HG02623 (cell line): ENCODE data around the gene DPYD.
"Not testable (repeated sequence)": the region's sequence is repeated elsewhere in the genome, so short reads cannot be mapped to it uniquely, and the experiment has no call there.

ENCODE experiments used
- ATAC-seq: cut with Tn5 transposase; IDR thresholded peaks from one replicate; pipeline ENCODE4 v1.9.1; 2021; ENCODE audit warnings: moderate library complexity; ENCODE audit not compliant: unreplicated experiment

DPYD gene

DNA sequence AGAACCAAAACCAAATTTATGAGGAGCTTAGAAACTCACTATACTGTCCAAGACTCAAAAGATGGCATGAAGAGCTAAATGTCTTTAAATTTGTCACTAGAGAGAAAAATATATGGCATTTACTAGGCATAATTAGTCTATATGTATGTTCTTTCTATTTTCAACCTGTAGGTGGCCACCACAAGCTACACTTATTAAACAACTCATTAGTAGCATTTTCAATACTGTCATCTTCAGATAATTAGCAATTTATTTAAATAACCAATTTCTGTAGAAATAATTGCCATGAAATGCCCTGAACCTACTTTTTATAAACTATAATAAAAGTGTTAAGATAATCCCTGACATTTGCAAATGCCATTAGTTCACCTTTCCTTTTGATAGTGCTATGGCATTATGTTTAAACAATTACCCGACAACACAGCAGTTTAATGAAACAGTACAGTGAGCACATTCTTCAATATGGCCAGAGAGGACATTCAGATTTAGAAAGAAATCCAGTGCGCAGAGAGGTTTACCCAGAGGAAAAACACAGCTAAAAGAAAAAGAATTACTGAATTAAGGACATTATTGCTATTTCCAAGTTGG lies 676.8 kb downstream of the DPYD start:
- ATAC-seq: peak; percentile 72

DNA sequence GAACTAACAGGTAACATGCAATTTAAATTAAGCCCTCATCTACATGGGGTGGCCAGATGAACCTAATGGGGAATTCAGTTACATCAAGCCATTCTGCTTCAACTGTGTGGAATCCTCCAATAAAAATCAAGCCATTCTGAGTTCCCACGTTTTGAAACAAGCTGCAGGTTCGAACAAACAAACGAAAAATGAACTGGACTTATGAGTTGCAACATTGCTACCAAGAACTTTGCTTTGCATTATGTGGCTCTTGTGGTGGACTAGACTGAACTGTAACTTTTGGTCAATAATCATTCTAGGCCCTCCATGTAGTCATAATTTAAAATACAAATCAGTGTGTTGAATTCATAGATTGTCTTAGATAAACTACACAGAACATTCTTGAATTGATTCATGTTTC lies 682.0 kb downstream of the DPYD start:
- no peak for ATAC-seq

DNA sequence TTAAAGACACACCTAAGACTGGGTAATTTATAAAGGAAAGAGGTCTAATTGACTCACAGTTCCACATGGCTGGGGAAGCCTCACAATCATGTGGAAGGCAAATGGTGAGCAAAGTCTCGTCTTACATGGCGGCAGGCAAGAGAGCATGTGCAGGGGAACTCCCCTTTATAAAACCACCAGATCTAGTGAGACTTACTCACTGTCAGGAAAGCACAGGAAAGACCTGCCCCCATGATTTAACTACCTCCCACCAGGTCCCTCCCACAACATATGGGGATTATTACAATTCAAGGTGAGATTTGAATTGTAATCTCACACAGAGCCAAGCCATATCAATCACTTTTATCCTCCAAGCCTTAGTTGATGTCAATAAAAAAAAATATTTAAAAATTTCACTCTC lies 689.5 kb downstream of the DPYD start:
- ATAC-seq: not testable (repeated sequence)

DNA sequence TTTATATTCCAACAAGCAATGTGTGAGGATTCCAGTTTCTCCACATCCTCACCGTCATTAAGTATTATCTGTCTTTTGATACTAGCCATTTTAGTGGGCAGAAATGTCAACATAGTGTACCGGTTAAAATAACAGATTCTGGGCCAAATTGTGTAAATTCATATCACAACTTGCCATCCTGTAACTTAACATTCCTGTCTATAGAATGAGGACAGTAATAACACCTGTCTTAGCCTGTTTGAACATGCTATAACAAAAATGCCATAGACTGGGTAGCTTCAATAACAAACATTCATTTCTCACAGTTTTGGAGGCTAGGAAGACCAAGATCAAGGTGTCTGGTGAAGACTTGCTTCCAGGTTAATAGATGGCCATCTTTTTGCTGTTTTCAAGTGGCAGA lies 708.2 kb downstream of the DPYD start:
- no peak for ATAC-seq

DNA sequence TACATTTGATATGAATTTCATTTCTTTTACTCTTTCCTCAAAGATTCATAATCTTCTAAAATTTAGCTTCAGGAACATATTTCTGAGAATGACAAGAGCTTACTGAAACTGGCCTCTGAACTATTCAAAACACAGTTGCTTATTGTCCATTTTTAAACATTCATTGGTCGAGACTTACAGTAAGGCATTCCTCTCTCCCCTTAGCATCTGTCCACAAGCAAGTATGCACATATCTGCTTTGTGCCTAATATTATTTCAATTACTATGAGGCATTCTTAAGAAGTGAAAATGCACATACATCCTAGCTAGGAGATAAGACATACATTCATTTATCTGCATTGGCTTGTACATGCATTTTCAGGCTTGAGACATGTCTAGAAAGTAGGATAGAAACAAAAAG lies 710.5 kb downstream of the DPYD start:
- no peak for ATAC-seq

DNA sequence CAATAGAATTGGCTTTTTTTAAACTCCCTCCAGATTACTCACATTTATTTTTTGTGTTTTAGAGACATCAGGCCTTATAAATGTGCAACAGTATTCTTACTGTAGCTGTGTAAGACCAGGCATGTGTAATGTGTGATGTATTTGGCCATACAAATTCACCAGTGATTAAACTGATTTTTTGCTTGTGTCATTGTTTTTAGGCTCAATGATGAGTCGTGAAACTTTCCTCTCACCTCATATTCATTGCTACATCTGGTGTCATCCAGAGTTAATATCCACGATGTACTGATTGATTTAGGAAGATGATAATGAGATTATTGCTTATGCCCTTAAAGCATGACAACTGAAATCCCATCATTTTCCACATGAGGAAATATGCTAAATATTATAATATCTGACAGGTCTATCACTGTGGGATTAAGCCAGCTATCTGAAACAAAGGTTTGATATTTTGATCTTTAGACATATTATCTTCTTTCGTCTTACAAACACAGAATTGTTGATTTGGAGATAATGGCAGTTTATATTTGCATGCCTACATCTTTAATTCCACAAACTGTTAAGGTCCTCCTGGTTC lies 711.4 kb downstream of the DPYD start:
- no peak for ATAC-seq

DNA sequence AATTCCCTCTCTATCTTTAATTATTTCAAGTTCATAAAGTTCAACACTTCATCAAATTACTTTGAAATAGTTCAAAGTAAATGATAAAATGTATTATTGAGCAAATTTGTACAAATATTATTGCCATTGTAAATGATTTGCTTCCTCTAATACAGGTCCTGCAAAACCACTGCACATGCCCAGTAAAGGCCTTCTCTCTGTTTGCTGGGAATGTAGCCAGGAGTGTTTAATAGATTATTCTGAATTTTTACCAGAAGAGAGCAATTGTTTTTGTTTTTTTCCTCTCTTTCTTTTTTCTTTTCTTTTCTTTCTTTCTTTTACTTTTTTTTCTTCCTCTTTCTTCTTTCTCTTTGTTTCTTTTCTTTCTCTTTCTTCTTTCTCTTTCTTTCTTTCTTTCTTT lies 713.0 kb downstream of the DPYD start:
- ATAC-seq: no peak

DNA sequence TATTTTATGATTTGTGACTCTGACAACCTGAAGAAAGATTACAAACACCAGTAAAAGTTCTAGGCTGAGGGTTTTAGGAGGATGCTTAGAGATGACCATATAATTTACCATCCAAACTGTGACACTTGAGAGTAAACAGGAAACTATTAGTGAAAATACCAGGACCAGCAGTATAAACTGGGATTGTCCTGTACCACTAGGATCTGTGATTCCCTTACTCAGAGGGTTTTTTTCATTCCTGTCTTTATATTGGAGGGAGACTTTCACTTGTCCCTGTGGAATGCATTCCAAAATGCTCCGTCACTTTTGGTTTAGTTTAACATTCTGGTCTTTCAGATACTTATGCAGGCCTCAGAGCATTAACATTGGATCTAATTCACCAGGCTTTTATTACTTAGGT lies 716.4 kb downstream of the DPYD start:
- ATAC-seq: no peak

DNA sequence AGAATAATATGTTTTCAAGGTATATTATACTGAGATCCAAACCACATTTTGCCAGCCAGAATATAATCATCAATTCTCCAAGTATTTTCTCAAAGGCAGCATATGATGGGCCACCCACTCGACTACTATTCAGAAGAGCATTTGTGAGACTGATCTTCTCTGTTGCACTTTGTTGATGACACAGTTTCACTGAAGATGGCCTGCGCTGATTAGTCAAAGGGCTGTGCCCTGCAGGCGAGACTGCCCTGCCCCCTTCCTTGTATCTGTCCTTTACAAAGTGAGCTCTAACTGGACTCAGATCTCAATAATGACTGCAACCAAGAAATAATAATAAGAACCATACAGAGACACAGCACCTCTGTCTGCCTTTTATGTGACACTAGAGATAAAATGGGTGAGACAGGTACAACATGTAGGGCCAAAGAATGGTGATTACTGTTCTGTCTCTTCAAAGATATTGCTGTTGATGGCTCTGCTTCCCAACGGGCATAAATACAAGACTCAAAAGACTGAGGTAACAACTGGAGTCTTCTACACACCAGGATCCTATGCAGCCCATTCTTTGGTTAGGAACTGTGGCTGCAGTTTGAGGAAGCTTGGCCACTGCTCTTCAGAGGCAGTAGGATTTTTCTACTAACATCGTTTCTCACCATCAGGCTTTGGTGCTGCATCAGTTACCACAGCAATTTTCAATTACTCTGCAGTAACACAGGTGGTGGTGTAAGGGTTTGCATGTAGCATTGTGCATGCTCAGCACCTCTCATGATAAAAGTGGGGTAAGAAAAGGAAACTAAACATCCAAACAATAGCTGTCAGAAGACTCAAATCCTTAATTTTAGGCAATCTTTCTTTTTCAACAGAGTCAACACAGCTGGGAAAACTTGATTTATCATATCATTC lies 718.1 kb downstream of the DPYD start:
- no peak for ATAC-seq

DNA sequence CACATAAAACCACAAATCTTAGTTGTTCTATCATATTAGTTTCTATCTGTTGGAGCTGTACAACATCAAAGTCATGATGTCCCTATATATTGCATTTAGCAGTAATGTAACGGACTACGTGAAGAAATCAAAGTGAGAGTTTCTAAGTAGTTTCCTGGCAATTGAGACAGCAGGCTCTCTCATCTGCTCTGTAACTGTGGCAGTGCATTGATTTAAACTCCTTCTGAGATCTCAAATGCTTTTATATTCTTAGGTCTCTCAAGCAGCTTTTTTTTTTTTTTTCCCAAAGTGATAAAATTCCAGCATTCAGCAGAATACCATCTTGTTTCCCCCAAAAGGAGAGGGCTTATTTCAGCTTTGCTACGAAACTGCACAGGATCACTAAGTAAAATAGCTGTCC lies 719.2 kb downstream of the DPYD start:
- ATAC-seq: no peak

DNA sequence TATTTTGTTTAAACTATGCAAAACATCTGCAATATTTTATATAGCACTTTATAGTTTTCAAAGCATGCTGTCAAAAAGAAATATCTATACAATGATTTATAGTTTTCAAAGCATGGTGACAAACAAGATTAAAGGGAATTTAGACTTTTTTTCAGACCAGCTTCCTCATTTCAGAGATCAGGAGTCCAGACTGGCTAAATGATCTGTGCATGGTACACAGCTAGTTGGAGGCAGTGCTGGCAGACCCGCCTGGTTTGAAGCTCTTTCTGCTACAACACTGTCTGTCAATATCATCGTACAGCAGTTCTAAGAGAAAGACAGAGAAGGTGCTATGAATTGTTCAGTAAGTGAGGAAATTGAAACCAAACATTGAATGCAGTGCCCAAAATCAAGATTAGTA lies 720.2 kb downstream of the DPYD start:
- no peak for ATAC-seq

DNA sequence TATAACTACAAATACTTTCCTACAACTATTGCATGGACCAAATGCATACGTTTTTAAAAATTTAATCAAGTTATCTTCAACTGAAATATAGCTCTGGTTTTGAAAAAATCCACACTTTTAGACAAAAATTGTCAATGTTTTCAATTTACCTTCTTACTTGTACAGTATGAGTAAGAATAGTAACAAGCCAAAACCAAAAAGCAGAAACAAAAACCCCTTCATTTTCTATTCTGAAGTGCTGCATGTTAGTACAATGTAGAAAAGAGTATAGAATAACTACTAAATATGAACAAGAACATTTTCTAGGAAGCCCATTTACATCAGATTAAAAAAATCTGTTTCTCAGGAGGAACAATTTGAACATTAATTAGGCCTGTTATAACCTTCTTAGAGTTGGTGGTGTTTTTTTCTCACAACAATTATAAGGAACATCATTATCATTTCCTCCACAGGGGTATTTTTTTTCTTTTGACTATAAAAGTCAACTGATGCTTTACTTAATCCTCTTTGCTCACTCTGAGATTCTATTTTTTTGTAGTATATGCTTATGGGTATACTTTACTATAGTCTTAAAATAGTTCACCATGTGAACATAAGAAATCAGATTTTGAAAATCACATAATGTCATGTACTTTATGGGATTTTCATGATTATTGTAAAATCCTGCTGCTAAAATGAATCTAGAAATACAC lies 723.9 kb downstream of the DPYD start:
- ATAC-seq: peak; percentile 74

DNA sequence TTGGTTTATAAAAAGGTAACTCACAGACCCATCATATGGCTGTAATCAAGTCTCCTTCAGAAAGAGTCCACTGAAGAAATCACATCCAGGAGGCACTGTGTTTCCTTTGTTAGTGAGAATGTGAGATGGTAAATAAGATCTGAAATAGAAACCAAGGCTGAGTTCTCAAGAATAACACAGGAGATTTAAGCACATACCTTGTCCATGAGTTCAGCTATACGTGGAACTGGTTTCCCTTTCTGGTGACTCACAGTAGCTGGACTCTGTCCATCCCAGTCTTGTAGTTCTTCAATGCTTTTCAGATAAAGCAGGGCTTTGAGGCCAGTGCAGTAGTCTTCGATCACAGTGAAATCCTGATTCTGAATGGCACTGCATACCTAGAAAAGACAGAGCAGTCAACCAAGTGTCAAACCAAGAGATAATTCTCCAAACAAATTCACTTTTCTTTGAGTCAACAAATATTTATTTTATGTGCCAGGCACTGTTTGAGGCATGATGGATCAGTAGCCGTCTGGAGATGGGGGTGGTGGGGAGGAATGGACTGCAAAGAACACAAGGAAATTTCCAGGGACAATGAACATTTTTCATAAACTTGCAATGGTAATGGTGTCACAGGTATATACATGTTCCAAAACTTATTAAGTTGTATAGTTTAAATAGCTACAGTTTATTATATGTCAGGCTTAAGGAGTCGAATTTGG lies 727.8 kb downstream of the DPYD start:
- ATAC-seq: no peak

DNA sequence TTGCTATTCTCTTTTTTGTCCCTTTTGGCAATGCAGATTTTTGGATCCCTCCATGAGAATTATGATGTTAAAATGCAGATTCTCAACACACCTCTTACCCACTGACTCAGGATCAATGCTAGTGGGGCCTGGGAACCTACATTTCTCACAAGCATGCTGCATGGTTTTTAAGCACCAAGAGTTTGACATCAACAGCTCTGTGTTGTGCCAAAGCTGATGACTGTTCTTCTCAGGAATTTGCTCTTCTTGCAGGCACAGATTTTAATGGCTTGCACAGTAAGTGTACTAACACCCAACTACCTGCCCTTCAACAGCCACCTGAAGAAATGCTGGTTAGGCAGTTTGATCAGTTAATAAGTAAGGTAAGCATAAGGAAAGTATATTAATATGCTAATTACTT lies 730.5 kb downstream of the DPYD start:
- no peak for ATAC-seq

DNA sequence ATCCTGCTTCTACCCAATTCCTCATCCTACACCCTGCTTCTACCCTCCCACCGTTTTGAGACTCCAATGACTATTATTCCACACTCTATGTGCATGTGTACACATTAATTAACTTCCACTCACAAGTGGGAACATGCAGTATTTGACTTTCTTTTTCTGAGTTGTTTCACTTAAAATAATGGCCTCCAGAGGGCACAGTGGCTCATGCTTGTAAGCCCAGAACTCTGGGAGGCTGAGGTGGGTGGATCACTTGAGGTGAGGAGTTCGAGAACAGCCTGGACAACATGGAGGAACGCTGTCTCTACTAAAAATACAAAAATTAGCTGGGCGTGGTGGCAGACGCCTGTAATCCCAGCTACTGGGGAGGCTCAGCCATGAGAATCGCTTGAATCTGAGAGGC lies 734.5 kb downstream of the DPYD start:
- ATAC-seq: no peak

DNA sequence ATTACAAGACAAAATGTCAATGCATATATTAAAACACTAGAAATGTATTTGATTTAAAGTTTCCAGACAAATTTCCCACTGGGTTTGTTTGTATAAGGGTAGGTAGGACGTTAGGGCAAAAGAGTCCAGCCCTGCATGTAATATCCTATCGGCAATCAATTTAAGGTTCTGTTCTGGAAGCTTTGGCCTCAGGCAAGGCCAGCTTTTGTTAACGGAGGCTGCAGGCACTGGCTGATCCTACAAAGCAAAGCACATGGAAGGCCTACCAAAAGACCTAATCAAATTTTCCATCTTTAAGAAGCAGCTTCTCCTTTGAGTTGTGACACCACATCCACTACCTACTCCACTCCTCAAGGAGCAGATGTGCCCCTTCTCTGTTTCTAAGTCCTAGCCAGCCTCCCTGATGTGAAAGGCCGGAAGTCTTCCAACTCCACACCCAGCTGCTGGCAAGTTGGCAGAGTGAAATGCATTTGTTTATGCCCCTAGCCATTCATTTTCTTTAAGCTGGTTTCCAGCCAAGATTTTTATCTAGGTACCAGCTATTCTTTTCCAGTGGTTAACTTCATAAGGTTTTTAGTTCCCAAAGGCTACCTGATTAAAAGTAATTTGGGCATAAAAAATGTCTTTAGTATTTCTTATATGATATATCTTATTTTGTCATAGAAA lies 746.7 kb downstream of the DPYD start:
- ATAC-seq: no peak

DNA sequence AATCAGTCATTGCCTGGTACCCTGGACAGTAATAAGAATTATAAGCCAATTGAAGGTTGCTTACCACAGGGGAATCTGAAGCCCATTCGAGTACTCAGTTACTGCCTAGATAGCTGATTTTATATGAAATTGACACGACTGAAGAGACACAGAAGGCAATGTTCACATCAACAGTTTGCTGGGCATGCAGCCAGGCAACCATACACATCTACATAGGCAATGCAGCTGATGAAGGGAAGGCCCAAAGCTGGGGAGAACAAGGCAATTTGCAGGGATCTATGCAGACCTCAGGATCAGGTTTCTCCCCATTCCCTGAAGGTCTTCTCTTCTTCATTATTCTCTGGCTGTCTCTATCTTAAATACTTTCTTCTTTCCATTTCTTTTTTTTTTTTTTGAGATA lies 750.5 kb downstream of the DPYD start:
- no peak for ATAC-seq

DNA sequence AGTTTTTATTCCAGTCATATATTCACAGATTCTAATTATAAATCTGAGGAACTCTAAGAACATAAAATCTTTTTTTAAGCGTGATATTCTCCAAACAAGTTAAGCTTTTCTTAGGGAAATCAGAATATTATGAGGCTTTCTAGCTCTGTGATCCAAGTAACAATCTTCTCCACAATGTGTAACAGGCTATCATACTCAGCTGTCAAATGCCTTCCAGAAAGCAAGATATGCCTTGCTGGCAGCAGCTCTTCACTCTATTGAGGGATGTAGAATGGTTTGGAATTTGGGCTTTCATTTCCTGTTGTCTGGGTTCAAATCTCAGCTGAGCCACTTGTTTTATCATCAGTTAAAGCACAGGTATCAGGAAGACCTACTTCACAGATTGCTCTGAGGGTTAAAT lies 752.8 kb downstream of the DPYD start:
- ATAC-seq: no peak

DNA sequence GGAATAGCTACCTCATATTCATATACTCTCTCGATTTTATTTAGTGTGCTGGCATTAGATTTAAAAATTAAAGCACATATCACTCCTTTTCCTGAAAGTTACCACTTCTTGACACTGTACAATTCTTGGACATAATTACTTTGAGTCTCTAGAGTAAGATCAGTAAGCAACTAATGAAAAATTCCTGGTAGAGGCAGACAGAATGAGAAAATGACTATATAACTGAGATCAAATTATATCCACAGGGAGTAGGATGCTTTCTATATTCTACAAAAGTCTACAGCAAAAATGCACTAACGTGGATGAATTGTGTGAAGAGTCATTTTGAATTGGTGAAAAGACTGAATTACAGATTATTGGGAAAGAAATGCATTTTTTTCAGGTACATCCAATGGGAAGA lies 753.6 kb downstream of the DPYD start:
- ATAC-seq: no peak

DNA sequence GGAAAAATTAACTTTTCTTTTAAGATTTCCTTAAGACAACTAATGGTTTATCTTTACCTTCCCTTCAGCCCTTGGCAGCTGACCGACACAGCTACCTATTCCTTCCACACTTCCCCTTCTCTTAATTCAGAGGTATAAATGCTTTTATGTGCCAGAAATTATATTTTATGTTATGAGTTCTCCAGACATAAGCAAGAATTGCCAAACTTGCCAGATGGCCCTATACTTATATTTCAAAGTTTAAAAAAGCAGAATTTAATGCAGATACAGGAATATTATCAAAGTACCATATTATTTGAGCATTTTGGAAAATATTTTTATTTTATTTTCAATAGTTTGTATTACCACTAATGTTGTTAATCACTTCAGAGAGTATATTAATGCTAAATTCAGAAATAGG lies 754.2 kb downstream of the DPYD start:
- no peak for ATAC-seq

DNA sequence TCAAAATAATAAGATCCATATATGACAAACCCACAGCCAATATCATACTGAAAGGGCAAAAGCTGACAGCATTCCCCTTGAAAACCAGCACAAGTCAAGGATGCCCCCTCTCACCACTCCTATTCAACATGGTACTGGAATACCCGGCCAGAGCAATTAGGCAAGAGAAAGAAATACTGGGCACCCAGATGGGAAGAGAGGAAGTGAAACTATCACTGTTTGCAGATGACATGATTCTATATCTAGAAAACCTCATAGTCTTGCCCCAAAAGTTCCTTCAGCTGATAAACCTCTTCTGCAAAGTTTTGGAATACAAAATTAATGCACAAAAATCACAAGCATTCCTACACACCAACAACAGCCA lies 756.6 kb downstream of the DPYD start:
- ATAC-seq: no peak
